Cardiac muscle cell (in vitro differentiated cells and primary cell): ENCODE data around the gene H3-3A. TPM values are rescaled to one million over a fixed set of nuclear protein-coding genes. Genes with fewer than 3 reads are reported as not detected.

Experiments
- DNase-seq, 2 donors: peaks; one replicate each; pipeline versions ENCODE4 v3.0.0 to v3.0.0-alpha.2; 2010 to 2017; ENCODE audit warnings: low read depth in 1 of 2, low spot score in 1 of 2
- H3K27ac ChIP-seq: fragments of 200-600 bp; sonication (generic); 2 replicates; pipeline ENCODE4 v1.5.1; 2016
- H3K27me3 ChIP-seq: fragments of 200-600 bp; sonication (generic); 2 replicates; pipeline ENCODE4 v1.6.0; 2016; ENCODE audit warnings: control low read depth
- H3K36me3 ChIP-seq: fragments of 200-600 bp; sonication (generic); 2 replicates; pipeline ENCODE4 v1.5.1; 2016; ENCODE audit warnings: control low read depth
- H3K4me1 ChIP-seq: fragments of 200-600 bp; sonication (generic); 2 replicates; pipeline ENCODE4 v1.8.1; 2017; ENCODE audit warnings: low read depth, mild to moderate bottlenecking, mixed run types
- H3K4me3 ChIP-seq: fragments of 200-600 bp; sonication (generic); 2 replicates; pipeline ENCODE4 v1.5.1; 2016; ENCODE audit warnings: mild to moderate bottlenecking
- H3K9me3 ChIP-seq: fragments of 200-600 bp; sonication (generic); 2 replicates; pipeline ENCODE4 v1.5.1; 2017; ENCODE audit warnings: low read depth, mild to moderate bottlenecking, control low read depth
- polyA plus RNA-seq: library from polyadenylated mRNA; unstranded; fragments of >200 nt; fragmentation: Nextera tagmentation; extraction: Ambion mirVana; gene quantifications from 2 replicates; pipeline ENCODE4 v1.2.1, GENCODE V29; 2016
- total RNA-seq: library from RNA; depleted of rRNA; stranded (reverse); fragments of >200 nt; gene quantifications from 2 replicates; pipeline ENCODE4 v1.2.3, GENCODE V29; 2016
- TF ChIP-seq, protein P1 (sequence below): IDR thresholded peaks from 2 replicates; pipeline ENCODE4 v1.5.1; 2012; ENCODE audit warnings: low read depth, mild to moderate bottlenecking, low read length

Gene H3-3A
- total and polyA plus RNA-seq, 2 experiments from 2014 or later = 439 to 837 TPM

DNA sequence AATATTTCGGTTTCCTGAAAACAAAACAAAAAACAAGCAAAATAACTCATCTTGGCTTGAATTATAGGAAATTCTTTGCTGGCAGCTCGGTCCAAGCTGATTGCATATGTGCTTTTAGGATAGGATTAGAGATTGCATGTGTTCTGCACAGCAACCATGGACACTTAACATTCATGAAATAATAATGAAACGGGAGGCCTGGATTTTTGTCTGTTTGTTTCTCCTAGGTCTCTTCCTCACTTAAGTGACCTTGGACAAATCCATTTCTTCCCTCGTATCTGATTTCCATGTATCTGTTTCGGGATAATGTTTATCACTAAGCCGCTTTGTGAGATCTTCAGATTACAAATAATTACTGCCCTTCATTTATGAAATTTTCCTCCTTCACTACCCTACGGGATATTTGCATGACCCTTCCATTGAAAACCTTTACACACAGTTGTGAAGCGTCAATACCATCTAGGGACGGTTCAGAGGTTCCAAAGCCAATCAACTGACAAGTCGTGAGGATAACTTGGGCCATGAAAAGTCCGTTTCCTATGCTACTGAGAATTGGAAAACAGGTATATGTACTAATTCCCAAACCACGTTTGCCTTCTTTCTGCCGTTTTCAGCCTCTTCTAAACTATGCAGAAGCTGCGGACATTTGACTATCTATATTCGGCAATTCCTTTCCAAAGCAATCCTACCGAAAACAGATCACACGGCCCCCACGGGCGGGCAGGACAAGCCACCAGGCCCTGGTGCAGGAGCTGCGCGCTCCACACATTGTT lies 1.3 kb upstream of the H3-3A start:
- H3K4me1 ChIP-seq = peaks cover 22% of the 10 kb centered on the region
- no peaks in the 10 kb centered on the region for H3K9me3 ChIP-seq
- H3K4me3 ChIP-seq = peak overlapping the region; percentile 97
- no peaks in the 10 kb centered on the region for H3K27me3 ChIP-seq
- peak overlapping the region; percentile 100 for H3K27ac ChIP-seq
- peak in 1 of 2 donors; percentile 20 for DNase-seq
- H3K36me3 ChIP-seq = peaks cover 10% of the 10 kb centered on the region
- TF ChIP-seq, protein P1, sequence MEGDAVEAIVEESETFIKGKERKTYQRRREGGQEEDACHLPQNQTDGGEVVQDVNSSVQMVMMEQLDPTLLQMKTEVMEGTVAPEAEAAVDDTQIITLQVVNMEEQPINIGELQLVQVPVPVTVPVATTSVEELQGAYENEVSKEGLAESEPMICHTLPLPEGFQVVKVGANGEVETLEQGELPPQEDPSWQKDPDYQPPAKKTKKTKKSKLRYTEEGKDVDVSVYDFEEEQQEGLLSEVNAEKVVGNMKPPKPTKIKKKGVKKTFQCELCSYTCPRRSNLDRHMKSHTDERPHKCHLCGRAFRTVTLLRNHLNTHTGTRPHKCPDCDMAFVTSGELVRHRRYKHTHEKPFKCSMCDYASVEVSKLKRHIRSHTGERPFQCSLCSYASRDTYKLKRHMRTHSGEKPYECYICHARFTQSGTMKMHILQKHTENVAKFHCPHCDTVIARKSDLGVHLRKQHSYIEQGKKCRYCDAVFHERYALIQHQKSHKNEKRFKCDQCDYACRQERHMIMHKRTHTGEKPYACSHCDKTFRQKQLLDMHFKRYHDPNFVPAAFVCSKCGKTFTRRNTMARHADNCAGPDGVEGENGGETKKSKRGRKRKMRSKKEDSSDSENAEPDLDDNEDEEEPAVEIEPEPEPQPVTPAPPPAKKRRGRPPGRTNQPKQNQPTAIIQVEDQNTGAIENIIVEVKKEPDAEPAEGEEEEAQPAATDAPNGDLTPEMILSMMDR = no peak

DNA sequence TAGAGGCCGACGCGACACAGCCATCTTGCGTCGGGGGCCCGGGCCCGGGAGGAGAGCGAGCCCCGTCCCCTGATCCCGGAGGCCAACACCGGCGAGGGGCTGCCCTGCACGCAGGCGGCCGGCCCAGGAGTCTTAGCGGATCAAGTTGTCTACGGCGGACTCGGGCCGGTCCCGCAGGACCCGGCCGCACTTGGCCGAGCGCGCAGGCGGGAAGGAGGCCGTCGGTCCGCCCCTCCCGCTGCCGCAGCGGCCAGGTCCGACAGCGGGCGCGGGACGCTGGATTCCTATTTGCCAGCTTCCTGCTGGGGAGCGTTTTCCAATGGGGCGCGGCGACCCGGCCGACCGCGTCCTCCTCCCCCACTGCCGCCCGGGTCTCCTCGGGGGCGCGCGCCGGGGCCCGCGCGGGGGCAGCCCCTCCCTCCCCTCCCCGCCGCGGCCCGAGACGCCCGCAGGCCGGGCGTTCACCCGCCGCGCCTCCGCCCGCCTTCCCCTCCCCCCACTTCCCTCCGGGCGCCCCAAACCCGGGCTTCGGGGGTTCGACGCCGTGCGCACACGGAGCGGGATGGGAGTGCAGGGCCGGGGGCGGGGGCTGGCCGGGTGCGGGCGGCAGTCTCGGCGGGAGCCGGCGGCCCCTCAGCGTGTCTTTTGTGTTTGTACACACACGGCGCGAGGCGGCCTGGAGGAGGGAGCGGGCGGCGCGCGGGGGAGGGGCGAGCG lies 517 bp upstream of the H3-3A start:
- DNase-seq = peak; percentile 84 to 90
- no peaks in the 10 kb centered on the region for H3K9me3 ChIP-seq
- peaks cover 28% of the 10 kb centered on the region for H3K4me1 ChIP-seq
- H3K4me3 ChIP-seq = peak overlapping the region; percentile 97
- no peaks in the 10 kb centered on the region for H3K27me3 ChIP-seq
- peaks cover 17% of the 10 kb centered on the region for H3K36me3 ChIP-seq
- TF ChIP-seq, protein P1 = no peak
- peak overlapping the region; percentile 100 for H3K27ac ChIP-seq

DNA sequence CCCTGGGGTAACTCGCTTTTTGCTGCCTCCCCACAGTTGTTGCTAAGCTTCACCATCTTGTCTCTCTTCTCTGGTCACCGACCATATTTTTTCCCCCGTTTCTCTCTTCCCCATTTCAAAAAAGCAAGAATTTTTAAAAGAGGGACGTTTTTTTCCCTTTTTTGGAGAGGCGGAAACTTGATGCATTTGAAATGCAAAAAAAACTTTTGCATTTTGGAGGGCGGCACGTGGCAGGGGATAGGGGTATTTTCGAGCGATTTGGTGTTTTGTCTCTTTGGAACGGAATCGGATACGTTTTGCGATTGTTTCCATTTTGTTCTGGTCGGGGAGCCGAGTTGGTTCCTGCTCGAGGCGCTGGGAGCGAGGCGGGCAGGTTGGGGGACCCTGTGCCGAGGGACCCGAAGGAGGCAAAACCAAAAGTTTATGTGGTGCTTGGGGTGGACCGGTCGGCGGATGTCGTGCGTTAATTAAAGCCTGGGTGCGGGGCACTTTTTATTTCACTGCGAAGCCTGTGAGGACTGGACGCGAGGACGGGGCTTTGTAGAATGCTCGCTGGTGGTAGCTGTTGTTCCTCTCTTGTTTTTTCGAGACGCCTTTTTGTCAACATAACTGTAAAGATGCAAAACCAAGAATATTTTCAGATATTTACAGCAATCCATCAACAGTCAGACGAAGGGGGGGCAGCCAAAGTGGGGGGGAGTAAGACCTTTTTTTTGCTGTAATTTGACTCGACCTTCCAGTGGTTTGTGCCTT lies 884 bp downstream of the H3-3A start:
- H3K27ac ChIP-seq = peak overlapping the region; percentile 100
- DNase-seq = peak; percentile 45 to 71
- H3K4me1 ChIP-seq = peaks cover 31% of the 10 kb centered on the region
- H3K9me3 ChIP-seq = no peaks in the 10 kb centered on the region
- peaks cover 30% of the 10 kb centered on the region for H3K36me3 ChIP-seq
- TF ChIP-seq, protein P1 = no peak
- H3K27me3 ChIP-seq = no peaks in the 10 kb centered on the region
- peak overlapping the region; percentile 97 for H3K4me3 ChIP-seq

DNA sequence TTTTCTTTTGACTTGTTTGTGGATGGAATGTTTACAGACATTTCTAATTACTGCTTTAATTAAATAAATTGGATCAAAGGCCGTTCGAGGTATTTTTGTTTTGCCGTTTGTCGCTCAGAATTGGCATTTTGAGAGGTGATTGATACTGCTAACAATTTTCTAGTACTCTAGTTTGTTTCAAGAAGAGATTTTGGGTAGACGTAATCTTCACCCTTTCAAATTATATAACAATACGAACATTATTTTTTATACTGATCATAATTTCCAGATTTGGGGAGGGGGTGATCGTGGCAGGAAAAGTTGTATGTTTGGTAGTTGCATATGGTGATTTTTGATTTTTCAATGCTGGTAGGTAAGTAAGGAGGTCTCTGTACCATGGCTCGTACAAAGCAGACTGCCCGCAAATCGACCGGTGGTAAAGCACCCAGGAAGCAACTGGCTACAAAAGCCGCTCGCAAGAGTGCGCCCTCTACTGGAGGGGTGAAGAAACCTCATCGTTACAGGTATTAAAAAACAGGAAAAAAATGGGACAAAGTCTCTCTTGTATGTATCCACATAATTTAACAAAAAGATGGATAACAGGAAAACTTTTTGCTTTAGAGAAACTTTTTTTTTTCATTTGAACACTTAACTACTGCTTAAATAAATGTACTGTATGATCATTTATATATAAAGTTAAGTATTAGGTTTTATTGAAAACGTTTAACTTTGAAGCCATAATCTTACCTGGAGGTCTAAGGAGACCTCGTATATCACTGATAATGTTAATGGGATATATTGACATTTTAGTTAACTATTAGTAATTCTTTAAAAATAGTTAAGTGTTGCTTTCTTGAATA lies 1.7 kb downstream of the H3-3A start:
- H3K27me3 ChIP-seq = no peaks in the 10 kb centered on the region
- H3K27ac ChIP-seq = peak overlapping the region; percentile 100
- H3K4me3 ChIP-seq = peak overlapping the region; percentile 97
- H3K4me1 ChIP-seq = peaks cover 31% of the 10 kb centered on the region
- H3K9me3 ChIP-seq = no peaks in the 10 kb centered on the region
- no peak for DNase-seq
- H3K36me3 ChIP-seq = peaks cover 36% of the 10 kb centered on the region
- TF ChIP-seq, protein P1 = peak; percentile 68

DNA sequence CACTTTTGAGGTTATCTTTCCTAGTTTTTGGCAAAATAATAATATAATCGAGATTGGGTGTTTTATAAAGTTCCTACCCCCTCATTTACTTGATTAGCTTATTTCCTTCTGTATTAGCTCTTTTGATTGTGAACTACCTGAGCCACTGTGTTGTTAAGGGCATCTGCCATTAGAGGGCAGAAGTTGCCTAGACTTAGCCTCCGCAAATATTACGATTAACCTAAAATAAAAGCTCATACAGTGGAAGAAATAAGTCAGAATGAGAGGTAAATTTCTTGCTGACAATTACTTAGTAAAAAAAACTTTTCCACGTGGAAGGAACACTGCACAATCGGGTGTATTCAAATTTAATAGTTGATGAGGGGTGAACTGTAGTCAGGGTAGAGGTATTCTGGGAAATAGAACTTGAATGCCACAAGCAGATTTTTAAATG lies 2.3 kb downstream of the H3-3A start:
- Histone ChIP-seq H3K4me1 (peaks cover 31% of the 10 kb centered on the region), H3K4me3 (peak overlapping the region; percentile 97), H3K9me3 (no peaks in the 10 kb centered on the region), H3K36me3 (peaks cover 42% of the 10 kb centered on the region), H3K27me3 (no peaks in the 10 kb centered on the region), H3K27ac (peak overlapping the region; percentile 7)
- peak; percentile 58 to 77 for DNase-seq
- TF ChIP-seq, protein P1 = peak; percentile 84
